ENCODE measurements around the gene INSM1.

Gene INSM1

DNA sequence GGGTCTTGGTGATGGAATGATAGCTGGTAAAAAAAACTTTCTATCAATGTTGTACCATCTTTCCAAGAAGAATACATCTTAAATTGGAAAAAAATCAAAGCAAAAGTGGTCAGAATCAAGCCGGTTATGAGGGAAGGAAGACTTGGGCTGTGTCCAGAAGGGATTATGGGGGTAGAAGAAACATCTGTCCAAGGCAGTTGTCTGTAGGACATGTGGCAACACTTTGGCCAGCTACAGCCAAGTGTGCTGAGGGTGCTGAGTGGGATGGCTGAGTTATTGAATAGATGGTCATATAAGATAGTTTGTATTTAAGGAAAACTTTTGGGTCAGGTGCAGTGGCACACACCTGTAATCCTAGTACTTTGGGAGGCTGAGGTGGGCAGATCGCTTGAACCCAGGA, 38.4 kb downstream of the INSM1 start:
- H4K12ac ChIP-seq (ENCODE audit: low read depth, low read length), result no peak overlapping the region
- no peak overlapping the region for H2BK120ac ChIP-seq (ENCODE audit: insufficient read depth, low read length, poor library complexity)
- no peak overlapping the region for H2AFZ ChIP-seq (ENCODE audit: insufficient read depth, low read length, poor library complexity)
- no peak overlapping the region for H2BK5ac ChIP-seq (ENCODE audit: low read depth, low read length, poor library complexity)
- no peaks in the 10 kb centered on the region for H3K9me3 ChIP-seq (ENCODE audit: insufficient read depth, low read depth, low read length)
- no peak overlapping the region for H2AK5ac ChIP-seq (ENCODE audit: low read length)
- H3K9ac ChIP-seq (ENCODE audit: low read length), result no peak overlapping the region
- H3K79me1 ChIP-seq (ENCODE audit: low read length), result no peaks in the 10 kb centered on the region
- H3K27me3 ChIP-seq (ENCODE audit: insufficient read depth, low read length), result no peaks in the 10 kb centered on the region
- H3K79me2 ChIP-seq (ENCODE audit: control insufficient read depth, insufficient read depth, low read length, poor library complexity), result no peaks in the 10 kb centered on the region
- H3K4me1 ChIP-seq (ENCODE audit: control insufficient read depth in 1 of 2, insufficient read depth in 2 of 2, low read length in 2 of 2), result peaks cover 3 to 6% of the 10 kb centered on the region in 2 experiments
- no peak overlapping the region for H3K4me2 ChIP-seq (ENCODE audit: low read length)
- H4K8ac ChIP-seq (ENCODE audit: low read depth, low read length), result no peak overlapping the region
- DNase-seq, result no peak
- H3K14ac ChIP-seq (ENCODE audit: low read length), result no peak overlapping the region
- WGBS (ENCODE audit: extremely low coverage, insufficient coverage, insufficient read length), result no CpG with 5 or more reads among the region's 2 CpGs
- H3K27ac ChIP-seq (ENCODE audit: low read depth, low read length), result no peak overlapping the region
- no peak overlapping the region for H3K4ac ChIP-seq (ENCODE audit: low read depth, low read length)
- H4K91ac ChIP-seq (ENCODE audit: low read depth, low read length), result no peak overlapping the region
- no peak overlapping the region for H3K23ac ChIP-seq (ENCODE audit: low read length)
- H2BK12ac ChIP-seq (ENCODE audit: low read length), result no peak overlapping the region
- H3K36me3 ChIP-seq (ENCODE audit: control insufficient read depth in 1 of 2, insufficient read depth in 2 of 2, low read length in 2 of 2), result no peaks in the 10 kb centered on the region
- no peak overlapping the region for H3K4me3 ChIP-seq (ENCODE audit: low read depth, low read length)
- H3K18ac ChIP-seq (ENCODE audit: low read length), result no peak overlapping the region

DNA sequence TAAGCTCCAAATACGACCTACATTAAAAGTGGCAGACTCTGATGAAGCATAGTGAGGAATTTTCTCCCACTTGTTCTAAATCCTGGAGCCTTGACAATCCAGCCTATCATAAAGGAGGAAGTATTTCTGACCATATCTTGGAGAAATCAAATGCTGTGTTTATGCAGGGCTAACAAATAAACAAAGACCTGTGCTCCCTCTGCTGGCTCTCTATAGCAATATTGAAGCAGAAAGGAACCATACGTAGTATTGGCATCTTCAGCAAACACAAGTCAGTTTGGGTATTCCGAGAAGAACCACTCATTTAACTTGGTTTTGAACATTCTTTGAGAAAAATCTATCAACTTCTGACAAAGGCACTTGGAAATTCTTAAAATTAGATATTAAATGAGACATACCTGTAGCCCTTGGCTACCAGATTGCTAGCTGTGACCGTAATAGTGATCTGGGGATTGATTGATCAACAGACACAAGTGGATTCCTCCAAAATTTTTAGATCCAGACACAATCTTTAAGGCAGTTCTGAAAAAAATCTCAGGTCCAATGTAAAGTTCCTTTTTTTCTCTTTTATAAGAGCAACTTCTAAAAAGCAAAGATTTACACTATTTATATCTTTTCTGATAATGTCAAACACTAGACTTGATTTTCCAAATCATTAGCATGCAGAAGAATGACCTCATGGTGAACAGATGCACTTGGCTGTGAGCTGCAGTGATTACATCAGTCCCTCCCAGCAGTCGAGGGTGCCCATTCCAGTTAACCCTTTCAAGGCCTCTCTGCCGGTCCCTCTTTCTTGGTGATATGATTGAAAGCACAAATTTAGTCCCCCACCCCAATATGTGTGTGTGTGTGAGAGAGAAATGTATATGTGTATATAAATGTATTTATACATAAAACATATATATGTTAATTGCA, 40.2 kb downstream of the INSM1 start:
- H3K79me2 ChIP-seq (ENCODE audit: control insufficient read depth, insufficient read depth, low read length, poor library complexity), result no peaks in the 10 kb centered on the region
- peak in 1 of 2 donors; percentile 51 for DNase-seq
- H3K14ac ChIP-seq (ENCODE audit: low read length), result no peak overlapping the region

DNA sequence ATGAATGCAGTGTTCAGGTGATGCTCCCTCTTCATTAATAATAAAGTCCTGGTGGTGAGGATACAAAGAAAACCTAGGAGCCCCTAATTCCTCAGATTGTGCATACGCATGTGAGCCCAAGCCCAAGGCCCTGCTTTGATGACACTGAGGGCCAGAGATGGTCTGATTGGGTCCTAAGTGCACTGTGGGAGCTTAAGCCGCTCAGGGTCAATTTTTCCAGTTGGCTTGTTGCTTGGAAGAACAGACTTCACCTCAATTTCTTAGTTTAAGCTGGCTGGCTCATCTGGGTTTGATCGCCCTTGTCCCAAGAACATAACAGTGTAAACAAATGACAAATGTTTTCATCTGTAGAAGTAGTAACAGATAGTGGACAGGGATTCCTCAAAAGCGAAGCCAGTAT, 41.4 kb downstream of the INSM1 start:
- Histone ChIP-seq H3K4me1 (ENCODE audit: control insufficient read depth in 1 of 2, insufficient read depth in 2 of 2, low read length in 2 of 2) (no peaks in the 10 kb centered on the region), H3K27me3 (ENCODE audit: insufficient read depth, low read length) (no peaks in the 10 kb centered on the region), H3K79me2 (ENCODE audit: control insufficient read depth, insufficient read depth, low read length, poor library complexity) (no peaks in the 10 kb centered on the region), H2AK5ac (ENCODE audit: low read length) (no peak overlapping the region), H2AFZ (ENCODE audit: insufficient read depth, low read length, poor library complexity) (no peak overlapping the region), H3K4me3 (ENCODE audit: low read depth, low read length) (no peak overlapping the region), H3K27ac (ENCODE audit: low read depth, low read length) (no peak overlapping the region), H4K12ac (ENCODE audit: low read depth, low read length) (no peak overlapping the region), H3K4me2 (ENCODE audit: low read length) (no peak overlapping the region), H2BK12ac (ENCODE audit: low read length) (no peak overlapping the region), H3K36me3 (ENCODE audit: control insufficient read depth in 1 of 2, insufficient read depth in 2 of 2, low read length in 2 of 2) (no peaks in the 10 kb centered on the region), H2BK5ac (ENCODE audit: low read depth, low read length, poor library complexity) (no peak overlapping the region), H3K14ac (ENCODE audit: low read length) (no peak overlapping the region), H4K91ac (ENCODE audit: low read depth, low read length) (no peak overlapping the region), H2BK120ac (ENCODE audit: insufficient read depth, low read length, poor library complexity) (no peak overlapping the region), H3K4ac (ENCODE audit: low read depth, low read length) (no peak overlapping the region), H4K8ac (ENCODE audit: low read depth, low read length) (no peak overlapping the region), H3K9ac (ENCODE audit: low read length) (no peak overlapping the region), H3K79me1 (ENCODE audit: low read length) (no peaks in the 10 kb centered on the region), H3K18ac (ENCODE audit: low read length) (no peak overlapping the region), H3K9me3 (ENCODE audit: insufficient read depth, low read depth, low read length) (no peaks in the 10 kb centered on the region), H3K23ac (ENCODE audit: low read length) (no peak overlapping the region)
- WGBS (ENCODE audit: extremely low coverage, insufficient coverage, insufficient read length), result no CpG with 5 or more reads among the region's 4 CpGs
- DNase-seq, result no peak

More for the DNA sequence above, 40.2 kb downstream of the INSM1 start:
- no peak overlapping the region for H3K4me3 ChIP-seq (ENCODE audit: low read depth, low read length)
- H3K4ac ChIP-seq (ENCODE audit: low read depth, low read length), result no peak overlapping the region
- no peak overlapping the region for H3K18ac ChIP-seq (ENCODE audit: low read length)
- H4K12ac ChIP-seq (ENCODE audit: low read depth, low read length), result no peak overlapping the region
- H3K9me3 ChIP-seq (ENCODE audit: insufficient read depth, low read depth, low read length), result no peaks in the 10 kb centered on the region
- no peak overlapping the region for H2BK120ac ChIP-seq (ENCODE audit: insufficient read depth, low read length, poor library complexity)
- H3K27me3 ChIP-seq (ENCODE audit: insufficient read depth, low read length), result no peaks in the 10 kb centered on the region
- no peak overlapping the region for H3K4me2 ChIP-seq (ENCODE audit: low read length)
- H4K91ac ChIP-seq (ENCODE audit: low read depth, low read length), result no peak overlapping the region
- no CpG with 5 or more reads among the region's 6 CpGs for WGBS (ENCODE audit: extremely low coverage, insufficient coverage, insufficient read length)
- H2BK12ac ChIP-seq (ENCODE audit: low read length), result no peak overlapping the region
- no peak overlapping the region for H2AK5ac ChIP-seq (ENCODE audit: low read length)
- no peak overlapping the region for H2AFZ ChIP-seq (ENCODE audit: insufficient read depth, low read length, poor library complexity)
- no peak overlapping the region for H3K27ac ChIP-seq (ENCODE audit: low read depth, low read length)
- no peak overlapping the region for H4K8ac ChIP-seq (ENCODE audit: low read depth, low read length)
- H3K23ac ChIP-seq (ENCODE audit: low read length), result no peak overlapping the region
- H3K36me3 ChIP-seq (ENCODE audit: control insufficient read depth in 1 of 2, insufficient read depth in 2 of 2, low read length in 2 of 2), result no peaks in the 10 kb centered on the region
- no peak overlapping the region for H3K9ac ChIP-seq (ENCODE audit: low read length)
- no peaks in the 10 kb centered on the region for H3K79me1 ChIP-seq (ENCODE audit: low read length)
- no peak overlapping the region for H2BK5ac ChIP-seq (ENCODE audit: low read depth, low read length, poor library complexity)
- H3K4me1 ChIP-seq (ENCODE audit: control insufficient read depth in 1 of 2, insufficient read depth in 2 of 2, low read length in 2 of 2), result no peaks in the 10 kb centered on the region

DNA sequence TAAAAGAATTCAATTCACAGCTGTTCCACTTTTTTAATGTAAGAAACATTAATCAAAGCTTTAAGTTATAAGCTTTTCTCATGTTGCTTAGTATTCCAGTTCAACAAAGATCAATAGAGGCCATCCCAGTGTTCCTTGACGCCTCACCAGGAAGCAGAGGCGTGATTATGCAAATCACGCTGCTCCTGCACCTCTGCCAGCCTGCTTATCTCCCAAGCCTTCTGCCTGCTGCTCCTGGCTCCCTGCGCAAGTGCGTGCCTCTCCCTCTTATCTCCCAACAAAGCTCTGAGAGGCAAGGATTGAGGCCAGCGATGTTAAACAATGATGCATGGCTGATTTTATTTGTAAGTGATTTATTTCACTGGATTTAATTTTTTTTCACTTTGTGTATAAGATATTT, 42.8 kb downstream of the INSM1 start:
- H3K23ac ChIP-seq (ENCODE audit: low read length), result no peak overlapping the region
- H3K9me3 ChIP-seq (ENCODE audit: insufficient read depth, low read depth, low read length), result no peaks in the 10 kb centered on the region
- DNase-seq, result peak in 1 of 2 donors; percentile 18
- H3K18ac ChIP-seq (ENCODE audit: low read length), result no peak overlapping the region
- no peak overlapping the region for H4K91ac ChIP-seq (ENCODE audit: low read depth, low read length)
- H3K36me3 ChIP-seq (ENCODE audit: control insufficient read depth in 1 of 2, insufficient read depth in 2 of 2, low read length in 2 of 2), result no peaks in the 10 kb centered on the region
- no peaks in the 10 kb centered on the region for H3K79me2 ChIP-seq (ENCODE audit: control insufficient read depth, insufficient read depth, low read length, poor library complexity)
- H3K4me1 ChIP-seq (ENCODE audit: control insufficient read depth in 1 of 2, insufficient read depth in 2 of 2, low read length in 2 of 2), result no peaks in the 10 kb centered on the region
- no peak overlapping the region for H3K14ac ChIP-seq (ENCODE audit: low read length)
- WGBS (ENCODE audit: extremely low coverage, insufficient coverage, insufficient read length), result no CpG with 5 or more reads among the region's 6 CpGs
- H3K79me1 ChIP-seq (ENCODE audit: low read length), result no peaks in the 10 kb centered on the region
- no peak overlapping the region for H2BK120ac ChIP-seq (ENCODE audit: insufficient read depth, low read length, poor library complexity)
- no peak overlapping the region for H3K4ac ChIP-seq (ENCODE audit: low read depth, low read length)
- no peak overlapping the region for H4K12ac ChIP-seq (ENCODE audit: low read depth, low read length)
- no peak overlapping the region for H4K8ac ChIP-seq (ENCODE audit: low read depth, low read length)
- no peak overlapping the region for H3K4me2 ChIP-seq (ENCODE audit: low read length)
- H3K9ac ChIP-seq (ENCODE audit: low read length), result no peak overlapping the region
- no peaks in the 10 kb centered on the region for H3K27me3 ChIP-seq (ENCODE audit: insufficient read depth, low read length)
- H3K27ac ChIP-seq (ENCODE audit: low read depth, low read length), result no peak overlapping the region
- no peak overlapping the region for H3K4me3 ChIP-seq (ENCODE audit: low read depth, low read length)
- H2BK5ac ChIP-seq (ENCODE audit: low read depth, low read length, poor library complexity), result no peak overlapping the region
- no peak overlapping the region for H2AK5ac ChIP-seq (ENCODE audit: low read length)
- H2BK12ac ChIP-seq (ENCODE audit: low read length), result no peak overlapping the region
- no peak overlapping the region for H2AFZ ChIP-seq (ENCODE audit: insufficient read depth, low read length, poor library complexity)
